GM23338 (cell line): ENCODE data around the gene TNNC1.

ENCODE experiments used
- CREB1 ChIP-seq: fragments of 250-450 bp; sonication (Bioruptor Pico); IDR thresholded peaks from 2 replicates; pipeline ENCODE4 v1.5.0; 2020; ENCODE audit warnings: low read depth, mild to moderate bottlenecking, moderate library complexity
- CTCF ChIP-seq, 2 experiments: fragments of 200-600 bp in 1 of 2; sonication (generic) in 1 of 2; conservative IDR thresholded peaks; 2 replicates each; pipeline versions ENCODE4 v1.5.1 to v1.6.1; 2016 to 2017; ENCODE audit warnings: antibody characterized with exemption in 2 of 2, low read depth in 2 of 2, mild to moderate bottlenecking in 2 of 2, moderate library complexity in 1 of 2
- EZH2 ChIP-seq: fragments of 200-600 bp; sonication (generic); IDR thresholded peaks from one replicate; pipeline ENCODE4 v1.8.0; 2017; ENCODE audit warnings: antibody characterized with exemption, mild to moderate bottlenecking, low read depth; ENCODE audit not compliant: unreplicated experiment
- EZH2phosphoT487 ChIP-seq: fragments of 200-600 bp; sonication (generic); IDR thresholded peaks from one replicate; pipeline ENCODE4 v1.8.1; 2018; ENCODE audit warnings: antibody characterized with exemption; ENCODE audit not compliant: unreplicated experiment
- JUNB ChIP-seq: IDR thresholded peaks from one replicate; pipeline ENCODE4 v1.6.1; 2016; ENCODE audit warnings: antibody characterized with exemption; ENCODE audit not compliant: unreplicated experiment
- NANOG ChIP-seq: IDR thresholded peaks from 2 replicates; pipeline ENCODE4 v1.6.1; 2016; ENCODE audit warnings: antibody characterized with exemption, borderline replicate concordance
- POLR2AphosphoS5 ChIP-seq: IDR thresholded peaks from 2 replicates; pipeline ENCODE4 v1.6.1; 2016; ENCODE audit warnings: antibody characterized with exemption, low read depth
- ZNF331 ChIP-seq: fragments of 250-450 bp; sonication (Bioruptor Pico); IDR thresholded peaks from 2 replicates; pipeline ENCODE4 v1.5.0; 2020; ENCODE audit warnings: low read depth, mild to moderate bottlenecking, moderate library complexity
- TF ChIP-seq, protein P1 (sequence below): IDR thresholded peaks from 2 replicates; pipeline ENCODE4 v1.6.1; 2016; ENCODE audit warnings: antibody characterized with exemption
- TF ChIP-seq, protein P2 (sequence below): IDR thresholded peaks from one replicate; pipeline ENCODE4 v1.6.1; 2018; ENCODE audit warnings: antibody characterized with exemption; ENCODE audit not compliant: unreplicated experiment

DNA sequence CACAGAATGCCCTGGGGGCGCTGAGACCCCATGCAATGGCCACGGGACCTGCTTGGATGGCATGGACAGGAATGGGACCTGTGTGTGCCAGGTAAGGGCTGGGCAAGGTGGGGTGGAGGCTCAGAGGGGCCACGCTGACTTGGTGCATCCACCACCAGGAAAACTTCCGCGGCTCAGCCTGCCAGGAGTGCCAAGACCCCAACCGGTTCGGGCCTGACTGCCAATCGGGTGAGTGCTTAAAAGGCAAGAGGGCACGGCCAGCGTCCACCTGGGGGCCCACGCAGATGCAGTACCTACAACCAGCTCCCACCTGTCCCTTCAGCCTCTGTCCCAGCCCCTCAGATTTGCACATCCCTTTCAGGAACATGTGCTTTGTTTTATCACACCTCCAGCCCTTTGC is 48.2 kb upstream of the TNNC1 start:
- no peak for TF ChIP-seq CTCF (conservative IDR thresholded peaks at IDR 0.05; ENCODE audit: low read depth in 2 of 2)
- TF ChIP-seq, protein P1, sequence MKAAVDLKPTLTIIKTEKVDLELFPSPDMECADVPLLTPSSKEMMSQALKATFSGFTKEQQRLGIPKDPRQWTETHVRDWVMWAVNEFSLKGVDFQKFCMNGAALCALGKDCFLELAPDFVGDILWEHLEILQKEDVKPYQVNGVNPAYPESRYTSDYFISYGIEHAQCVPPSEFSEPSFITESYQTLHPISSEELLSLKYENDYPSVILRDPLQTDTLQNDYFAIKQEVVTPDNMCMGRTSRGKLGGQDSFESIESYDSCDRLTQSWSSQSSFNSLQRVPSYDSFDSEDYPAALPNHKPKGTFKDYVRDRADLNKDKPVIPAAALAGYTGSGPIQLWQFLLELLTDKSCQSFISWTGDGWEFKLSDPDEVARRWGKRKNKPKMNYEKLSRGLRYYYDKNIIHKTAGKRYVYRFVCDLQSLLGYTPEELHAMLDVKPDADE, result no peak
- no peak for TF ChIP-seq POLR2AphosphoS5
- TF ChIP-seq, protein P2, sequence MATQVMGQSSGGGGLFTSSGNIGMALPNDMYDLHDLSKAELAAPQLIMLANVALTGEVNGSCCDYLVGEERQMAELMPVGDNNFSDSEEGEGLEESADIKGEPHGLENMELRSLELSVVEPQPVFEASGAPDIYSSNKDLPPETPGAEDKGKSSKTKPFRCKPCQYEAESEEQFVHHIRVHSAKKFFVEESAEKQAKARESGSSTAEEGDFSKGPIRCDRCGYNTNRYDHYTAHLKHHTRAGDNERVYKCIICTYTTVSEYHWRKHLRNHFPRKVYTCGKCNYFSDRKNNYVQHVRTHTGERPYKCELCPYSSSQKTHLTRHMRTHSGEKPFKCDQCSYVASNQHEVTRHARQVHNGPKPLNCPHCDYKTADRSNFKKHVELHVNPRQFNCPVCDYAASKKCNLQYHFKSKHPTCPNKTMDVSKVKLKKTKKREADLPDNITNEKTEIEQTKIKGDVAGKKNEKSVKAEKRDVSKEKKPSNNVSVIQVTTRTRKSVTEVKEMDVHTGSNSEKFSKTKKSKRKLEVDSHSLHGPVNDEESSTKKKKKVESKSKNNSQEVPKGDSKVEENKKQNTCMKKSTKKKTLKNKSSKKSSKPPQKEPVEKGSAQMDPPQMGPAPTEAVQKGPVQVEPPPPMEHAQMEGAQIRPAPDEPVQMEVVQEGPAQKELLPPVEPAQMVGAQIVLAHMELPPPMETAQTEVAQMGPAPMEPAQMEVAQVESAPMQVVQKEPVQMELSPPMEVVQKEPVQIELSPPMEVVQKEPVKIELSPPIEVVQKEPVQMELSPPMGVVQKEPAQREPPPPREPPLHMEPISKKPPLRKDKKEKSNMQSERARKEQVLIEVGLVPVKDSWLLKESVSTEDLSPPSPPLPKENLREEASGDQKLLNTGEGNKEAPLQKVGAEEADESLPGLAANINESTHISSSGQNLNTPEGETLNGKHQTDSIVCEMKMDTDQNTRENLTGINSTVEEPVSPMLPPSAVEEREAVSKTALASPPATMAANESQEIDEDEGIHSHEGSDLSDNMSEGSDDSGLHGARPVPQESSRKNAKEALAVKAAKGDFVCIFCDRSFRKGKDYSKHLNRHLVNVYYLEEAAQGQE, result no peak
- no peak for TF ChIP-seq ZNF331
- no peak for TF ChIP-seq EZH2
- no peak for TF ChIP-seq EZH2phosphoT487
- TF ChIP-seq JUNB, result no peak
- no peak for TF ChIP-seq CREB1 (CRISPR knock-in tag)
- TF ChIP-seq NANOG, result no peak
